GM12874 (cell line): ENCODE measurements around the gene SHISA6.

Experiments
- TF ChIP-seq, protein P1 (sequence below): IDR thresholded peaks from 2 replicates; pipeline ENCODE4 v1.5.1; 2011; ENCODE audit warnings: low read depth, mild to moderate bottlenecking, control low read depth, low read length, moderate library complexity; ENCODE audit not compliant: insufficient read depth

Gene SHISA6

DNA sequence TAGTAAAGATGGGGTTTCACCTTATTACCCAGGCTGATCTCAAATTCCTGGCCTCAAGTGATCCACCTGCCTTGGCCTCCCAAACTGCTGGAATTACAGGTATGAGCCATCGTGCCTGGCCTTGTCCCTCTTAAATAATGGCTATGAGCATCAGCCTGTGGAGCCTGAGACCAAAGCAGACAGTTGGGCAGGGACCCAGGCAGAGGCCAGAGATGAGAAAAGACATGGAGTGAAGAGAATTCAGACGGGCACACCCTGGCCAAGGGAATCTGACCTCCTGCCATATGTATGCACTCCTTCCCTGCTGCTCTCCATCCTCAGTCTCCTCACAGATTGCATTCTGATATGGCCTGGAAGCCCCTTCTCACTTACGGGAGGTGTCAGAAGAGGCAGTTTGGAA, 258.9 kb downstream of the SHISA6 start:
- TF ChIP-seq, protein P1, sequence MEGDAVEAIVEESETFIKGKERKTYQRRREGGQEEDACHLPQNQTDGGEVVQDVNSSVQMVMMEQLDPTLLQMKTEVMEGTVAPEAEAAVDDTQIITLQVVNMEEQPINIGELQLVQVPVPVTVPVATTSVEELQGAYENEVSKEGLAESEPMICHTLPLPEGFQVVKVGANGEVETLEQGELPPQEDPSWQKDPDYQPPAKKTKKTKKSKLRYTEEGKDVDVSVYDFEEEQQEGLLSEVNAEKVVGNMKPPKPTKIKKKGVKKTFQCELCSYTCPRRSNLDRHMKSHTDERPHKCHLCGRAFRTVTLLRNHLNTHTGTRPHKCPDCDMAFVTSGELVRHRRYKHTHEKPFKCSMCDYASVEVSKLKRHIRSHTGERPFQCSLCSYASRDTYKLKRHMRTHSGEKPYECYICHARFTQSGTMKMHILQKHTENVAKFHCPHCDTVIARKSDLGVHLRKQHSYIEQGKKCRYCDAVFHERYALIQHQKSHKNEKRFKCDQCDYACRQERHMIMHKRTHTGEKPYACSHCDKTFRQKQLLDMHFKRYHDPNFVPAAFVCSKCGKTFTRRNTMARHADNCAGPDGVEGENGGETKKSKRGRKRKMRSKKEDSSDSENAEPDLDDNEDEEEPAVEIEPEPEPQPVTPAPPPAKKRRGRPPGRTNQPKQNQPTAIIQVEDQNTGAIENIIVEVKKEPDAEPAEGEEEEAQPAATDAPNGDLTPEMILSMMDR, result no peak

DNA sequence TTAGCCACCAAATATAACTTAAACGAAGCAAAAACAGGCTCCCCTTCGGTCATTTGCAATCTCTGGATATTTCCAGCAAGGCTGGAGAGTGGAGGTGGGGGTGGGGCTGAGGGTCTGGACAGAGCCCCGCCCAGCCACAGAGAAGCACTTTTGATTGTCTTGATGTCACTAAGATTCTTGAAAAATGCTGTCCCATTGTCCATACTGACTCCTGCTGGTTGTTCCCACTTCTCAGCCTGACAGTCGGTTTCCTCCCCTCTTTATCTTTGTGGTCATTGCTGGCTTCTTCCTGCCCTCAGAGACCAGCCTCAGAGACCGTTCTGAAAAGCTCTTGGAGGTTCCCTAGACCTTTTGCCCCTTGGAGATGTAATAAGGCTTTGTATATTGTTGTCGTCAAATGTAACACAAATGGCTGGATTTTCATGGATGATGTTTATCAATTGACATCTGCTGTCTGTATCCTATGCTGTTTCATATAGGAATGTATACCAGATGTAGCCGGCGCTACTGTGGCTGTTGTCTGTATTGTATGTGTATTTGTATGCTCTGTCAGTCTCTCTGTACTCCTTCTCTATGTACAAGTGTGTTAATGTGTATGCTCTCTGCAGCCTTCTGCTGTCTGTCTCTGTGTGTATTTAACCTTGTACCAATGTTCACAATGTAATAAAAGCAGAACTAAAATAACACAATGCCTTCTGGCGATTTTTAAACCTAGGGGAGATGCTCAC, 262.5 kb downstream of the SHISA6 start:
- TF ChIP-seq, protein P1, result no peak

DNA sequence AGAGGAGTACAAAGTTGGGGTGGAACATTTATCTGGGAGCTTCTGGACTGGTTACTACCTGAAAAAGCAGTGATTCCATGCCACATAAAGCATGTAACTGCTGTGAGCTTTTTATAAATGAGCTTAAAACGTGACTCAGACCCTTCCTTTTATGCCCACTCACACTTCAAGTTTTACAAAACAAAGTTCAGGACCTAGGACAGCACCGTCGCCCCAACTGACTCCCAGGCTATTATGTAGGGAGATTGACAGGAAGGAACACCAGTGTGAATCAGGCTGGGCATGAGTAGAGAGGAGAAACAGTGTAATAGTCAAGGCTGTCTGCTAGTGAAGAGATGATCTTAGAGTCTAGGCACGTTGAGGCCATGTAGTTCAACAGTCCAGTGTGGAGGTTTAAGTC, 265.6 kb downstream of the SHISA6 start:
- TF ChIP-seq, protein P1, result no peak

DNA sequence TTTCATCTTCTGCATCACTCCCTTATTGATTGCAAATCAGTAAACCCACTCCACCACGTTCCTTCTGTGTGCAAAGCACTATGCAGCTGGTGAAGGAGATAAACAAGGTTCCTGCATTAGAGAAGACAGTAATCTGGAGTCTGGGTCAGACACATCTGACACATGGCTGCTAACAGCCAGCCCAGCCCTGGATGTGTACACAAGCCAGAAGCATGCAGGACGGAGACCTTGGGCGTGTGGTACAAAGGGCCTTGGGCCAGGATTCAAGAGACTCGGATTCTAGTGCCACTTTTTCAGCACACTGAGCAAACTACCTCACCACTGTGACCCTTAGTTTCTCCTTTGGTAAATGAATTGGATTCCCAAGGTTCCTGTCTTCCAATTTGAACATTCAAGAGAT, 270.7 kb downstream of the SHISA6 start:
- TF ChIP-seq, protein P1, result no peak

DNA sequence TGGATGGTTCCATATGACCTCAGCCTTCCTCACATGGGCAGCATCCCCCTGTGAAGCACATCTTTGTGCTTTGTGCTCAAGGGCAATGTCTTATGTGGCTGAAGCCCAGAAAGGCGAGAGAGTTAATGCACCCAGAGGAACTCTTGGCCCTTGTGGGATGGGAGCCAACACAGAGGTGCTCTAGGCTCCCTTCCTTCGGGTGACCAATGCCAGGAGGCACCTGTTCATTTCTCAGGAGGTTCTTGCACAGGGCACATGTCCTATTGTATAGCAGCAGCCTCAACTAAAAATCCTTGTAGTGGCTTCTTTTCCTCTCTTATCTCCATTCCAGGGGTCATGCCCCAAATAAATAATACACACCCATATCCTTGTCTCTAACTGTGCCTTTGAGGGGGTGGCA, 273.6 kb downstream of the SHISA6 start:
- TF ChIP-seq, protein P1, result no peak

DNA sequence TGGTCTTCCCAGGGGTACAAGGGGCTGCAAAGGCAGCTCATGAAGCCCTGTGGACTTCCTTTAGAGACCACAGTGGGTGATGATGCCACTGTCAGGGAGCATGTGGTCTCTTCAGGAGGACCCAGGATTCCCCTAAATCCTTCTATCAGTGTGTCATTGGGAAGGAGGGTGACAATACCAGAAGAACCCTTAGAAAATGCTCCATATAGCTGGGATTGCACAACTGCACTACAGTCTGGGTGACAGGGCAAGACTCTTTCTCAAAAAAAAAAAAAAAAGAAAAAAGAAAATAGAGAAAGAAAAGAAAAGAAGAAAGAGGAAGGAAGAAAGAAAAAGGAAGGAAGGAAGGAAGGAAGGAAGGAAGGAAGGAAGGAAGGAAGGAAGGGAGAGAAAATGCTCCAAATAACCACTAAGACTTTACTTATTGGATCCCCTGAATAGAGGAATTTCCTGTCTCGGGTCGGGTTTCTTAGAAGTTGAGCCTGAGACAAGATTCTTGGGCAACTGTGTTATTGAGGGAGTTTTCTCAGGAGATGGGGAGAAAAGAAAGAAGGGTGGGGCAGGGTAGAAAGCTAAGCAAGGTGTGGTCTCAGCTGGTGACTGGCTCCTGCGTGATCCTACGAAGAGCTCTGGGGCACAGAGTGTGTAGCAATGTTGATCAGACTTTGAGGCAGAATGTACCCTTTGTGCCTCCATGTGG, 274.1 kb downstream of the SHISA6 start:
- TF ChIP-seq, protein P1, result no peak

DNA sequence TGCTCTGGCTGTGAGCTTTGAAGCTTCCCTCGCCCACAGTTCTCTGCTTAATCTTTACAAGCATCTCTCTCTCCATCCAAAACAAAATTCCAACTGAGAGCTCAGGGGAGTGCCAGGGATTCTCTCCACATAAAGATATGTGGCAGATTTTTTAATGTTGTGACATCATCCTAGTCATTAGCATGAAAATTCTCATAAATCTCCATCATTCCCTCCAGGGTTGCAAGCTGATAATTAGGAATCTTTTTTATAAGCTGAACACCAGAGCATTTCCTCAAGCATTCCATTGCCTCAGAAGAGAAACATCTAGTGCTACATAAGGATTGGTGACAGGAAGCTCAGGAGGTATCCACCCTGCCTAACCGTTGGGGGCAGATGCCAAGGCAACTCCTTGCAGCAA, 274.9 kb downstream of the SHISA6 start:
- TF ChIP-seq, protein P1, result no peak
